Measurements from ENCODE around the gene TMEM81. TPM values are rescaled to one million over a fixed set of nuclear protein-coding genes. Genes with fewer than 3 reads are reported as not detected.

TMEM81 gene
- total RNA-seq, 4 donors from 2014 or later = 1.6 to 4.5 (median 2.9) TPM

DNA sequence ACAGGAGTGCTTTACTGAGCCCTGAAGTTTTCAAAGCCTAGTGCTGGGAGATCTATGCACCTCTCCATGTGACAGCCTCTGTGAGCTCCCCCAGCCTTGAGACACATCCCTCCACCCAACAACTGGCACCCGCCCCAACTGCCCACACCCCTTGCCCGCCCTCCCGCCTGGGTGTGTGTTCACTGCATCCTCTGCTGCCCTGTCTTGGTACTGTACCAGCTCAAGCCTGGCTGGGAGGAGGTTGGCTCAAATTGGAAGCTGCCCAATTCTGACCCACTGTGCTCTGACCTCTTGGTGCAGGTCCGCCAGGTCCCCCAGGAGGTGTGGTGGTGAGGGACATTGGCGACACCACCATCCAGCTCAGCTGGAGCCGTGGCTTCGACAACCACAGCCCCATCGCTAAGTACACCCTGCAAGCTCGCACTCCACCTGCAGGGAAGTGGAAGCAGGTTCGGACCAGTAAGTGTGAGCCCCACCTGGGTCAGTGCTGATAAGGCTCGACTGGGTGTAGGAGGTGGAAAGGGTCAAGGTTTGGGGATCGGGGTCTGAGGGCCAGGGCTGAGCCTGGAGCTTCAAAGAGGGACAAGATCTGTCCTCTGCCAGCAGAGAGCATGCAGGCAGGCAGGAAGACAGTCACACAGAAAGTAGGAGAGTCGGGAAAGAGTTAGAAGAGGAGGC is 18.0 kb downstream of the TMEM81 start:
- H3K4me1 ChIP-seq = peaks cover 0 to 21% (median 0%) of the 10 kb centered on the region in 3 donors
- H3K36me3 ChIP-seq = peaks cover 0 to 6% of the 10 kb centered on the region in 2 donors
- H3K27ac ChIP-seq = no peak overlapping the region
- no peak for ATAC-seq
- H3K27me3 ChIP-seq = no peaks in the 10 kb centered on the region
- 87% methylated on average over 4 of the region's 13 CpGs; no CpG with 5 or more reads in 1 of the 2 donors for WGBS, 2 donors (ENCODE audit: low coverage in 1 of 2)
- H3K9me3 ChIP-seq = no peaks in the 10 kb centered on the region
- TF ChIP-seq POLR2A (IDR thresholded peaks at IDR 0.05) = no peak
- TF ChIP-seq POLR2AphosphoS5 (IDR thresholded peaks at IDR 0.05) = no peak
- TF ChIP-seq, protein P1, sequence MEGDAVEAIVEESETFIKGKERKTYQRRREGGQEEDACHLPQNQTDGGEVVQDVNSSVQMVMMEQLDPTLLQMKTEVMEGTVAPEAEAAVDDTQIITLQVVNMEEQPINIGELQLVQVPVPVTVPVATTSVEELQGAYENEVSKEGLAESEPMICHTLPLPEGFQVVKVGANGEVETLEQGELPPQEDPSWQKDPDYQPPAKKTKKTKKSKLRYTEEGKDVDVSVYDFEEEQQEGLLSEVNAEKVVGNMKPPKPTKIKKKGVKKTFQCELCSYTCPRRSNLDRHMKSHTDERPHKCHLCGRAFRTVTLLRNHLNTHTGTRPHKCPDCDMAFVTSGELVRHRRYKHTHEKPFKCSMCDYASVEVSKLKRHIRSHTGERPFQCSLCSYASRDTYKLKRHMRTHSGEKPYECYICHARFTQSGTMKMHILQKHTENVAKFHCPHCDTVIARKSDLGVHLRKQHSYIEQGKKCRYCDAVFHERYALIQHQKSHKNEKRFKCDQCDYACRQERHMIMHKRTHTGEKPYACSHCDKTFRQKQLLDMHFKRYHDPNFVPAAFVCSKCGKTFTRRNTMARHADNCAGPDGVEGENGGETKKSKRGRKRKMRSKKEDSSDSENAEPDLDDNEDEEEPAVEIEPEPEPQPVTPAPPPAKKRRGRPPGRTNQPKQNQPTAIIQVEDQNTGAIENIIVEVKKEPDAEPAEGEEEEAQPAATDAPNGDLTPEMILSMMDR (IDR thresholded peaks at IDR 0.05) = no peak
- TF ChIP-seq EP300 (IDR thresholded peaks at IDR 0.05) = no peak
- no peak overlapping the region for H3K4me3 ChIP-seq

DNA sequence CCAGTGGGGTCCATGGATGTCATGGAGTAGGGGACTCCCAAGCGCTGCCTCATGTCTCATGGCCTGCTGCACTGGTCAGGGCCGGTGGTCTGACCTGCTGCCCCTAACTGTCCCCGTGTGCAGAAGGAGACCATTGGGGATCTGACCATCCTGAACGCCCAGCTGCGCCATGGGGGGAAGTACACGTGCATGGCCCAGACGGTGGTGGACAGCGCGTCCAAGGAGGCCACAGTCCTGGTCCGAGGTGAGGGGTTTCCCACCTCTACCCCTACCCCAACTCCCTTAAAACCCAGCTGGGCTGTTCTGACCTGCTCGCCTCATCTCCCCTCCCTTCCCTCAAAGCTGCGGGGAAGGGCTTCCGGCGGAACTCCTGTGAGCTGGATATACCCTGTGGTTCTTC is 18.6 kb downstream of the TMEM81 start:
- Histone ChIP-seq H3K27ac (no peak overlapping the region), H3K9me3 (no peaks in the 10 kb centered on the region), H3K27me3 (no peaks in the 10 kb centered on the region), H3K4me3 (no peak overlapping the region), H3K36me3 (peaks cover 0 to 6% of the 10 kb centered on the region in 2 donors), H3K4me1 (peaks cover 0 to 24% (median 0%) of the 10 kb centered on the region in 3 donors)
- 60 to 80% methylated on average over 1 of the region's 14 CpGs for WGBS, 2 donors (ENCODE audit: low coverage in 1 of 2)
- no peak for TF ChIP-seq POLR2A (IDR thresholded peaks at IDR 0.05)
- TF ChIP-seq EP300 (IDR thresholded peaks at IDR 0.05) = no peak
- no peak for TF ChIP-seq POLR2AphosphoS5 (IDR thresholded peaks at IDR 0.05)
- TF ChIP-seq, protein P1 (IDR thresholded peaks at IDR 0.05) = no peak
- no peak for ATAC-seq

DNA sequence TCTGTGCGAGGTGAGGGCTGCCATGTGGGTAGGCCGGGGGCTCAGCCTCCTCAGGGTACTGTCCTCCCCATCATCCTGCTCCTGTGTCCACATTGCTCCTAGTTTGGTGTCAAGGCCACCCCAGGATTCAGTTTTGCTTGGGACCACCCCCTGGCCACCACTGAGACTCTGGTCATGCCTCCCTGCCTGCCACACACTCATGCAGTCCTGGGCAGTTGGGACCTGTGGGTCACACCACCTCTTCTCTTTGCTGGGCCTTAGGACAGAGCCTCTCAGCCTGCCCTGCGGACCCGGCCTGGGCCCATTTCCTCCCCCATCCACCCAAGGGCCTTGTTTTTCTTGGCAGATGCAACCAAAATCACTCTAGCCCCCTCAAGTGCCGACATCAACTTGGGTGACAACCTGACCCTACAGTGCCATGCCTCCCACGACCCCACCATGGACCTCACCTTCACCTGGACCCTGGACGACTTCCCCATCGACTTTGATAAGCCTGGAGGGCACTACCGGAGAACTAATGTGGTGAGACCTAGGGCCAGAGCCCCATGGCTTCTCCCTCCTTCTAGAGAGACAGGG is 19.4 kb downstream of the TMEM81 start:
- Histone ChIP-seq H3K9me3 (no peaks in the 10 kb centered on the region), H3K4me3 (no peak overlapping the region), H3K27me3 (no peaks in the 10 kb centered on the region), H3K36me3 (peaks cover 0 to 6% of the 10 kb centered on the region in 2 donors), H3K27ac (no peak overlapping the region), H3K4me1 (peaks cover 0 to 24% (median 0%) of the 10 kb centered on the region in 3 donors)
- no peak for ATAC-seq
- TF ChIP-seq, protein P1 (IDR thresholded peaks at IDR 0.05) = no peak
- TF ChIP-seq POLR2A (IDR thresholded peaks at IDR 0.05) (no peak), POLR2AphosphoS5 (IDR thresholded peaks at IDR 0.05) (no peak), EP300 (IDR thresholded peaks at IDR 0.05) (no peak)
- WGBS, 2 donors (ENCODE audit: low coverage in 1 of 2) = 98% methylated on average over 6 of the region's 9 CpGs; no CpG with 5 or more reads in 1 of the 2 donors

DNA sequence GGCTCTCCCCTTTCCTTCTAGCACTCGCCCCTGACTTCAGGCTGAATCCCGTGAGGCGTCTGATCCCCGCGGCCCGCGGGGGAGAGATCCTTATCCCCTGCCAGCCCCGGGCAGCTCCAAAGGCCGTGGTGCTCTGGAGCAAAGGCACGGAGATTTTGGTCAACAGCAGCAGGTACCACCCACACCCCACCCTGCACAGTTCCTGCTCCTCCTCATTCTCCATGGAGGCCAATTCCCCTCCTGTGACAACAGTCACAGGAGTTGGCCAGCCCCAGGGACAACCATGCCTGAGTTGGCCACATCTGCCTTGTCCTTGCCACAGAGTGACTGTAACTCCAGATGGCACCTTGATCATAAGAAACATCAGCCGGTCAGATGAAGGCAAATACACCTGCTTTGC is 20.0 kb downstream of the TMEM81 start:
- Histone ChIP-seq H3K4me1 (peaks cover 0 to 24% (median 0%) of the 10 kb centered on the region in 3 donors), H3K27me3 (no peaks in the 10 kb centered on the region), H3K36me3 (peaks cover 0 to 6% of the 10 kb centered on the region in 2 donors), H3K27ac (no peak overlapping the region), H3K9me3 (no peaks in the 10 kb centered on the region), H3K4me3 (no peak overlapping the region)
- TF ChIP-seq POLR2AphosphoS5 (IDR thresholded peaks at IDR 0.05) (no peak), POLR2A (IDR thresholded peaks at IDR 0.05) (no peak), EP300 (IDR thresholded peaks at IDR 0.05) (no peak)
- TF ChIP-seq, protein P1 (IDR thresholded peaks at IDR 0.05) = no peak
- WGBS, 2 donors (ENCODE audit: low coverage in 1 of 2) = 88% methylated on average over 10 of the region's 11 CpGs; no CpG with 5 or more reads in 1 of the 2 donors
- no peak for ATAC-seq

DNA sequence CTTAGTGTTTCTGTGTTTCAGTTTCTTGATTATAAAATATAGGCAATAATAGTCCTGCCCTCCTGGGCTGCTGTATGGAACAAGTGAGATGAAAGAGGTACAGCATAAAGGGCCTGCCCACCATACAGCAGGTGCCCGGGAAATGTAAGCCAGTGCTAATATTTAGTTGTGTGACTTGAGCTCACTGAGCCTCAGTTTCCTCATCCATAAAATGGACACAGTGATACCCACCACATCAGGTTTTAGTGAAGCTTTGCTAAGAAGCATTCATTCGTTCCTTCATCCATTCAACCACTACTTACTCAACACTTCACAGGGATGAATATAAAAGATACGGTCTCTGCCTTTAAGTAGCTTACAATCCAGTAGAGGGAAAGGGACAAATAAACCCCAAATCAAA is 21.4 kb downstream of the TMEM81 start:
- TF ChIP-seq POLR2AphosphoS5 (IDR thresholded peaks at IDR 0.05) (no peak), EP300 (IDR thresholded peaks at IDR 0.05) (no peak), POLR2A (IDR thresholded peaks at IDR 0.05) (no peak)
- TF ChIP-seq, protein P1 (IDR thresholded peaks at IDR 0.05) = no peak
- ATAC-seq = no peak
- H3K4me1 ChIP-seq = peaks cover 0 to 11% (median 0%) of the 10 kb centered on the region in 3 donors
- 100% methylated on average over 2 to 3 of the region's 3 CpGs for WGBS, 2 donors (ENCODE audit: low coverage in 1 of 2)
- H3K36me3 ChIP-seq = peaks cover 0 to 6% of the 10 kb centered on the region in 2 donors
- no peaks in the 10 kb centered on the region for H3K9me3 ChIP-seq
- H3K27me3 ChIP-seq = no peaks in the 10 kb centered on the region
- no peak overlapping the region for H3K27ac ChIP-seq
- H3K4me3 ChIP-seq = no peak overlapping the region

All from gastroesophageal sphincter (tissue), 4 donors.